GM11168 (cell line): Measurements from ENCODE around the gene SREBF1.

Experiments
- in situ Hi-C: fragments of 300-500 bp; cut with MboI; formaldehyde crosslinking; loops from one replicate; pipeline ENCODE4 v1.12.0; 2022; ENCODE audit warnings: low sequenced_read_pairs; ENCODE audit not compliant: unreplicated experiment

The SREBF1 gene

GRCh38 chr17:17826942-17827785 lies 9.6 kb downstream of the SREBF1 start:
- in situ Hi-C loops = no loop called here

GRCh38 chr17:17826342-17826713 lies 10.5 kb downstream of the SREBF1 start:
- in situ Hi-C loops = no loop called here

GRCh38 chr17:17824783-17825614 lies 11.8 kb downstream of the SREBF1 start:
- in situ Hi-C loops = no loop called here

GRCh38 chr17:17824119-17824782 lies 12.5 kb downstream of the SREBF1 start:
- in situ Hi-C loops = no loop called here

- in situ Hi-C loops = no loop called here
These were observed 13.2 kb downstream of the SREBF1 start for GRCh38 chr17:17823433-17824118.

GRCh38 chr17:17822616-17823015 lies 14.2 kb downstream of the SREBF1 start:
- in situ Hi-C loops = no loop called here

- in situ Hi-C loops = no loop called here
These were observed 14.6 kb downstream of the SREBF1 start for GRCh38 chr17:17822189-17822588.

GRCh38 chr17:17820463-17821158 lies 16.2 kb downstream of the SREBF1 start:
- in situ Hi-C loops = no loop called here

- in situ Hi-C loops = no loop called here
These were observed 16.7 kb downstream of the SREBF1 start for GRCh38 chr17:17820046-17820445.

GRCh38 chr17:17819561-17819995 lies 17.2 kb downstream of the SREBF1 start:
- in situ Hi-C loops = no loop called here

- in situ Hi-C loops = no loop called here
These were observed 17.7 kb downstream of the SREBF1 start for GRCh38 chr17:17819111-17819510.

- in situ Hi-C loops = no loop called here
These were observed 18.7 kb downstream of the SREBF1 start for GRCh38 chr17:17818088-17818526.

GRCh38 chr17:17817552-17817947 lies 19.2 kb downstream of the SREBF1 start:
- in situ Hi-C loops = no loop called here

- in situ Hi-C loops = no loop called here
These were observed 19.8 kb downstream of the SREBF1 start for GRCh38 chr17:17816831-17817551.

GRCh38 chr17:17816240-17816814 lies 20.5 kb downstream of the SREBF1 start:
- in situ Hi-C loops = no loop called here

GRCh38 chr17:17815436-17816200 lies 21.2 kb downstream of the SREBF1 start:
- in situ Hi-C loops = no loop called here

GRCh38 chr17:17815062-17815406 lies 21.8 kb downstream of the SREBF1 start:
- in situ Hi-C loops = no loop called here
